Fibroblast of peridontal ligament (primary cell): Measurements from ENCODE around the gene CBR1.
A peak's percentile ranks its signal among the peaks of the same experiment; 100 is the strongest.
"Not testable (repeated sequence)": the region's sequence is repeated elsewhere in the genome, so short reads cannot be mapped to it uniquely, and the experiment has no call there.

Experiments used
- DNase-seq: peaks from one replicate; pipeline ENCODE4 v3.0.0-alpha.2; 2010; ENCODE audit errors: extremely low read depth

CBR1 gene

GRCh38 chr21:36079671-36080070, 9.8 kb downstream of the CBR1 start:
- no peak for DNase-seq

DNA sequence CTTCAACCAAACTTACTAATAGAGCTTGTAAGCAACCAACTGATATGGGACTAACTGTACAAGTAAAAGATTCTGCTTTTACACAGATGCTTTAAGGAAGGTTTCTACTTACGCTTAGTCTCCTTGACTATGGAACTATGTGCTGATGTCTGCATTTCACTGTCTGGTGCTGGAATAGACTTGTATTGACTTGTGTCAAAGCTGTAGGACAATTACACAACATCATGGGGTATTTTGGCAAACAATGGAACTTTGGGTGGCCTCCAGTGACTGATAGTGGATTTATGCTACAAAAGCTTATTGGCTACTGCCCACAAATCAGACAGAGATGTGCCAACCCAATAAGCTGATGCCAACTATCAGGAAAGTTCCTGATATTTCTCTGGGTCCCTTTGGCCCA, 10.6 kb downstream of the CBR1 start:
- DNase-seq = no peak

GRCh38 chr21:36082237-36082664, 12.4 kb downstream of the CBR1 start:
- DNase-seq = no peak

GRCh38 chr21:36087362-36088138, 17.7 kb downstream of the CBR1 start:
- DNase-seq = no peak

- DNase-seq = no peak
Measured at GRCh38 chr21:36089946-36090345, 20.1 kb downstream of the CBR1 start.

GRCh38 chr21:36092681-36093080, 22.9 kb downstream of the CBR1 start:
- DNase-seq = no peak

DNA sequence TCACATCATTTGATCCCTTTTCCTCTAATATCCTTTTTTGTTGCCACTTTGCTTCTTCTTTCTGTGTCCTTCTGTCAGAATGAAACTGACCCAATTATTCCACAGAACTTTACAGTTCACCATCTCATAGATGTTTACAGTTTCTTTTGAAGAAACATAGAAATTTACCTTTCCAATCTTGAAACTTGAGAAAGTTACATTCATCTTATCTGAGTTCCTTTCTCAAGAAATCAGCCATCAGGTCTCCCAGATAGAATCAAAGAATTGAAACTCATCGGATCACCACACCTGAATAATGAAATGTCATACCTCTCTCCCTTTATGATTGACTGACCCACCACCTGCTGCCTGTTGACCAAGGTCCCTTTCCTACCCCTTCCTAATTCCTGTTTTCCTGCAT, 23.7 kb downstream of the CBR1 start:
- no peak for DNase-seq

DNA sequence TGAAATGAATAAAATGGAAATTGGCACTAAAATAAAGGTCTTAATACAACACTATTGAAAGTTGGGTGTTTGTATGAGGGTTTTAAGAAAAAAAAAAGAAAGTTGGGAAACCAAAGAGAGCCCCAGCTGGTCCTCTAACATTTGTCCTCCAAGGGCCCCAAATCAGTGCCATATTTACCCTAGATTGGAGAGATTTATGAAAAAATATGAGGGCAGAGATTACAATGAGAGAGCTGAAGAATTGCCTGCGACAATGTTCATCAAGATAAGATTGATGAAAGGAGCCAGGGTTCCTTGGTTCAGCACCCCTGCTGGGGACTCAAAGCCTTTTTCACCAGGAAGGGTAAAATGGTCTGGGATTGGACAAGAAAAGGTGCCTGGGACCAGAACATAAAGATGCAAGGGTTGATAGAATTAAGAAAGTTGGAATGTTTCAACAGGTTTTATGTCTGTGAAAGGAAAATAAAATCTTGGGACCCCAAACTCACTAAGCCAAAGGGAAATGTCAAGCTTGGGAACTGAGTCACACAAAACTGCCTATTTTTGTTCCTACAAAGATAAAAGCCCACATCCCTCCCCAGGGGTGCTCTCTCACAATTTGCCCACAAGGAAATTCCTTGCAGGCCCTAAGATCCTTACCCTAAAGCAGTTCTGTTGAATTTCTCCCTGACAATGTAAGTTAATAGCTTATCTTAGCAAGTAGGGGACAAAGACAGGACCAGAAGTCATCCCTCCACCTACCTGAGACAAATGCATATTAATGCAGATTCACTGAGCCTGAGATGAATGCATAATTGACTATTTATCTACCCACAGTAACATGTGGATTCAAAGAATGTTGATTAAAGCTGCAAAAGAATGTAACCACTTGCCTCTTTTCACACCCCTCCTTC, 26.8 kb downstream of the CBR1 start:
- DNase-seq = no peak

GRCh38 chr21:36097427-36098181, 27.8 kb downstream of the CBR1 start:
- DNase-seq = peak; percentile 40

DNA sequence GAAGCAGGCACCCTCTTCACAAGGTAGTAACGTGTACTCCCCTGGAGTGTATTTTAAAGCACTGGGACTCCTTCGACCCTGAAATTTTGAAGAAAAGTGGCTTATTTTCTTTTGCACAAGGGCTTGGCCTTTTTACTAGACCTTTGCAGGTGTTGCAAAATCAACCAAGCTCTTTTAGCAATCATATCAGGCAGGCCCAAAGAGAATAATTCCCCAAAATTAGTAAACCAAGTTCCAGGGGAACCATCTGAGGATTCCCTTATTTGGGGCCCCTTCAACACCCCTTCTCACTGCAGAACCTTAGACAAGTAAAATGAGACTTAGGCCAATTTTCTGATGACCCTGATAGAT, 28.3 kb downstream of the CBR1 start:
- DNase-seq = no peak

- DNase-seq = no peak
Measured at GRCh38 chr21:36099000-36099399, 29.2 kb downstream of the CBR1 start.

GRCh38 chr21:36099695-36100211, 29.9 kb downstream of the CBR1 start:
- not testable (repeated sequence) for DNase-seq

- no peak for DNase-seq
Measured at GRCh38 chr21:36100971-36101641, 31.3 kb downstream of the CBR1 start.

- DNase-seq = no peak
Measured at GRCh38 chr21:36103434-36103833, 33.6 kb downstream of the CBR1 start.

DNA sequence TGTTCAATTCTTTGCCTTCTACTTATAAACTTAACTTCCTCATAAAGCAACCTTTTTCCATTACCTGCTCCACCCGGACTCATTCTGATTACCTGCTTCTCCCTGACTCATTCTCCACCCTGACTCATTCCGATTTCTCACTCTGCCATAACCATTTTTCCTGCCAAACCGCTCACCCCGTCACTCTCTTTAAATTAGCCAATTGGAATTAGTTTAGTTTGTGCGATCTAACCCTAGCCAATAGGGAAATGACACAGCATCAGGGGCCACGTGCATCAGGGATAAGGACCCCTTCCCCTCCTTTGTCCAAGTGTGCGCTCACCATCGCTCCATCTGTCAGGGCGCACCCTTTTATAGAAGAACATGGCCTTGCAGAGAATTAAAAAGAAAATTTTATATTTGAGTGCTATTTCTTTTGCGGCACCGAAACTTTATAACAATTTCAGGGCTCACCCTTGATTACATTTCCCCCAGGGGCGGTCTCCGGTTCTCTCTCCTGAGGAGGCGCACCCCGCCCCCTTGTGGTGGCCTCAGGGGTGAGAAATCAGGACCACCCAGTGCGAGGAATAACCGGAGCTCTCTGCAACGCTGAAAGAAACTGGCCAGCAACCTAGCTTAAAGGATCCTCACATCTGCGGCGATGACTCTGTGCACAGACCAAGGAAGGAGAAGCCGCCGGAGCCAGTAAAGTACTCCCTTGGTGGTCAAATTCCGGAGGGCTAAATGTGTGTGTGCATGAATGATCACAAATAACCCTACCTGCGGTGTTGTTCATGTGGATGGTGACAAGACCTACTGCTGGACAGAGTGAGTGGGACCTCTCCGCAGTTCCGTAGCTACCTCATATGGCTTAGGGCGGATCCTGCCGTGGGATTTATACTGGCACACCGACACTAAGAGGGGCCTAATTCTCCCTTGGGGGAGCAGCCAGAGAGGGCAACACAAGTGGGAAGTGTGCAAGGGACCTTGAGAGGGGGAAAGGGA, 34.8 kb downstream of the CBR1 start:
- peak; percentile 66 for DNase-seq

DNA sequence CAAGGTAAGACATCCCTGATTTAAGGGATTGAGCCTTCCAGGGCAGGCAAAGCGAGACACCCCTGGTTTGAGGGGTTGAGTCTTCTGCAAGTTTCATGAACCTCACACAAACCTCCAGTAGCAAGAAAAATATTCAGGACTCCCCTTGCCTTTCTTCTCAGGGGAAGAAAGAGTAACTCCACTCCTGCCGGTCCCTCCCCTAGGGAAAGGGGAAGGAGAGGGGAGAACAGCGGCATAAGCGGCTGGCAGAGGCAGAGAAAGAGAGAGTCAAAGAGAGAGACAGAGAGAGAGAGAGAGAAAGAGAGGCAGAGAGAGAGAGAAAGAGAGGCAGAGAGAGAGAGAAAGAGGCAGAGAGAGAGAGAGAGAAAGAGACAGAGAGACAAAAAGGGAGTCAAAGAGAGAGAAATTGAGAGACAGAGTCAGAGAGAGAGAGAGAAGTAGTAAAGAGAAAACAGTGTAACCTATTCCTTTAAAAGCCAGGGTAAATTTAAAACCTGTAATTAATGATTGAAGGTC, 35.6 kb downstream of the CBR1 start:
- DNase-seq = no peak

DNA sequence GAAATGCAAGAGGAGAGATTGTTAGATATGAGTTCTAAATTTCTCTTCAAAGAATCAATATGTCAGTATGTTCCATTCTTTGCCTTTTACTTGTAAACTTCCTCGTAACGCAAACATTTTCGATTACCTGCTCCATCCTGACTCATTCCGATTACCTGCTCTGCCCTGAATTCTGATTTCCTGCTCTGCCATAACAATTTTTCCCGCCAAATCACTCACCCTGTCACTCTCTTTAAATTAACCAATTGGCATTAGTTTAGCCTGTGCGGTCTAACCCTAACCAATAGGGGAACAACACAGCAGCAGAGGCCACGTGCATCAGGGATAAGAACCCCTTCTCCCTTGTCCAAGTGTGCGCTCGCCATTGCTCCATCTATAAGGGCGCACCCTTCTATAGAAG, 40.0 kb downstream of the CBR1 start:
- no peak for DNase-seq

GRCh38 chr21:36111238-36111637, 41.4 kb downstream of the CBR1 start:
- no peak for DNase-seq

GRCh38 chr21:36113647-36114428, 44.0 kb downstream of the CBR1 start:
- DNase-seq = peak; percentile 35
